Glutamatergic neuron (in vitro differentiated cells): Measurements from ENCODE around the gene TIMM10. TPM values are rescaled to one million over a fixed set of nuclear protein-coding genes. Genes with fewer than 3 reads are reported as not detected.

ENCODE experiments used
- DNase-seq: peaks from one replicate; pipeline ENCODE4 v3.0.0; 2022
- H3K27ac Mint-ChIP-seq: one replicate; pipeline ENCODE4 v1.8.0; 2020; ENCODE audit warnings: mild to moderate bottlenecking, mixed read lengths, inconsistent platforms; ENCODE audit not compliant: unreplicated experiment
- H3K27me3 Mint-ChIP-seq: one replicate; pipeline ENCODE4 v1.8.0; 2020; ENCODE audit warnings: mild to moderate bottlenecking, moderate library complexity, mixed read lengths, inconsistent platforms; ENCODE audit not compliant: unreplicated experiment
- H3K36me3 Mint-ChIP-seq: one replicate; pipeline ENCODE4 v1.8.0; 2020; ENCODE audit warnings: mild to moderate bottlenecking, mixed read lengths, inconsistent platforms; ENCODE audit not compliant: unreplicated experiment
- H3K4me1 Mint-ChIP-seq: one replicate; pipeline ENCODE4 v1.8.0; 2020; ENCODE audit warnings: mild to moderate bottlenecking, low read depth, mixed read lengths, inconsistent platforms; ENCODE audit not compliant: unreplicated experiment
- H3K4me3 Mint-ChIP-seq: one replicate; pipeline ENCODE4 v1.8.0; 2020; ENCODE audit warnings: mild to moderate bottlenecking, mixed read lengths, inconsistent platforms; ENCODE audit not compliant: unreplicated experiment
- H3K9me3 Mint-ChIP-seq: one replicate; pipeline ENCODE4 v1.8.0; 2020; ENCODE audit warnings: mild to moderate bottlenecking, moderate library complexity, mixed read lengths, inconsistent platforms; ENCODE audit not compliant: unreplicated experiment
- total RNA-seq: library from RNA; stranded (reverse); fragmentation: NEBNext Ultra II Directional; extraction: Animal tissue kit (Norgen Biotek cat#: 25700); gene quantifications from one replicate; pipeline ENCODE4 v1.2.1, GENCODE V29; 2021; ENCODE audit not compliant: unreplicated experiment
- TF ChIP-seq, protein P1 (sequence below): fragments of 200-600 bp; sonication (generic); IDR thresholded peaks from one replicate; pipeline ENCODE4 v1.5.0; 2021; ENCODE audit not compliant: partially characterized antibody, unreplicated experiment

Gene TIMM10
- total RNA-seq, 1 donor from 2014 or later: 51.2 TPM

- no peak overlapping the region for H3K27ac Mint-ChIP-seq
- DNase-seq: no peak
- peaks cover 2% of the 10 kb centered on the region for H3K27me3 Mint-ChIP-seq
- no peak overlapping the region for H3K4me3 Mint-ChIP-seq
- TF ChIP-seq, protein P1, sequence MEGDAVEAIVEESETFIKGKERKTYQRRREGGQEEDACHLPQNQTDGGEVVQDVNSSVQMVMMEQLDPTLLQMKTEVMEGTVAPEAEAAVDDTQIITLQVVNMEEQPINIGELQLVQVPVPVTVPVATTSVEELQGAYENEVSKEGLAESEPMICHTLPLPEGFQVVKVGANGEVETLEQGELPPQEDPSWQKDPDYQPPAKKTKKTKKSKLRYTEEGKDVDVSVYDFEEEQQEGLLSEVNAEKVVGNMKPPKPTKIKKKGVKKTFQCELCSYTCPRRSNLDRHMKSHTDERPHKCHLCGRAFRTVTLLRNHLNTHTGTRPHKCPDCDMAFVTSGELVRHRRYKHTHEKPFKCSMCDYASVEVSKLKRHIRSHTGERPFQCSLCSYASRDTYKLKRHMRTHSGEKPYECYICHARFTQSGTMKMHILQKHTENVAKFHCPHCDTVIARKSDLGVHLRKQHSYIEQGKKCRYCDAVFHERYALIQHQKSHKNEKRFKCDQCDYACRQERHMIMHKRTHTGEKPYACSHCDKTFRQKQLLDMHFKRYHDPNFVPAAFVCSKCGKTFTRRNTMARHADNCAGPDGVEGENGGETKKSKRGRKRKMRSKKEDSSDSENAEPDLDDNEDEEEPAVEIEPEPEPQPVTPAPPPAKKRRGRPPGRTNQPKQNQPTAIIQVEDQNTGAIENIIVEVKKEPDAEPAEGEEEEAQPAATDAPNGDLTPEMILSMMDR: no peak
- H3K4me1 Mint-ChIP-seq: no peaks in the 10 kb centered on the region
- no peaks in the 10 kb centered on the region for H3K36me3 Mint-ChIP-seq
- peaks cover 7% of the 10 kb centered on the region for H3K9me3 Mint-ChIP-seq
Observed at GRCh38 chr11:57544566-57544965, 14.0 kb upstream of the TIMM10 start.

GRCh38 chr11:57543593-57543992 is 13.0 kb upstream of the TIMM10 start:
- H3K9me3 Mint-ChIP-seq: peaks cover 7% of the 10 kb centered on the region
- no peak overlapping the region for H3K4me3 Mint-ChIP-seq
- H3K27ac Mint-ChIP-seq: no peak overlapping the region
- DNase-seq: no peak
- TF ChIP-seq, protein P1: no peak
- peaks cover 2% of the 10 kb centered on the region for H3K27me3 Mint-ChIP-seq
- H3K4me1 Mint-ChIP-seq: no peaks in the 10 kb centered on the region
- H3K36me3 Mint-ChIP-seq: no peaks in the 10 kb centered on the region

DNA sequence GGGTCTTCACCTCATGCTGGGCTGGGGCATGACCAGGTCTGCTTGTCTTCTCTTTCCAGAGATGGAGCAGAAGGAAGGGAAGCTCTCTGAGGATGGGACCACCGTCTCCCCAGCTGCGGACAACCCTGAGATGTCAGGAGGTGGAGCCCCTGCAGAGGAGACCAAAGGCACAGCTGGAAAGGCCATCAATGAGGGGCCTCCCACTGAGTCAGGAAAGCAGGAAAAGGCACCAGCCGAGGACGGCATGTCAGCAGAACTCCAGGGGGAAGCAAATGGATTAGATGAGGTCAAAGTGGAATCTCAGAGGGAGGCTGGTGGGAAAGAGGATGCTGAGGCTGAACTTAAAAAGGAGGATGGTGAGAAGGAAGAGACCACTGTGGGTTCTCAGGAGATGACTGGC is 12.0 kb upstream of the TIMM10 start:
- TF ChIP-seq, protein P1: no peak
- DNase-seq: no peak
- no peaks in the 10 kb centered on the region for H3K4me1 Mint-ChIP-seq
- peaks cover 5% of the 10 kb centered on the region for H3K27me3 Mint-ChIP-seq
- H3K27ac Mint-ChIP-seq: no peak overlapping the region
- H3K36me3 Mint-ChIP-seq: no peaks in the 10 kb centered on the region
- H3K9me3 Mint-ChIP-seq: peaks cover 7% of the 10 kb centered on the region
- peak overlapping the region; percentile 7 for H3K4me3 Mint-ChIP-seq

DNA sequence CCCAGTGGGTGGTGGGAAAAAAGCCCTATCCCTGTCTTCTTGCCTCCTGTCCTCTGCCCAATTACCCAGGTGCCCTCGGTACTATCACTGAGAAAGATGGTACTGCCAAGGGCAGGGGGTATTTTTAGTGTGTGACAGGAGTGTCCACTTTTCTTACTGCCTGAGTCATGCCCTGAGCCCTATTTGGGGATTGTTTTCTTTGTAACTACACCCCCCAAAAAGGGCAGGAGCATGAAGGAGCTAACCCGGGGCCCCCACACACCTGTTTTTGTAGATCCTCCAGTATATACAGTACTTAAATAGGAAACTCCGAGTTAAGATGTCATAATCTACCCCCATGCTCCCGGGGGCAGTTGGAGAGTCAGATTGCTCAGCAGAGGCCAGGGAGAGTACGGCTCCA is 10.6 kb upstream of the TIMM10 start:
- no peak for DNase-seq
- Mint-ChIP-seq H3K9me3 (peaks cover 5% of the 10 kb centered on the region), H3K27me3 (peaks cover 5% of the 10 kb centered on the region), H3K4me1 (peaks cover 3% of the 10 kb centered on the region), H3K36me3 (peaks cover under 1% of the 10 kb centered on the region), H3K4me3 (no peak overlapping the region), H3K27ac (no peak overlapping the region)
- TF ChIP-seq, protein P1: no peak

GRCh38 chr11:57539342-57539741 is 8.8 kb upstream of the TIMM10 start:
- TF ChIP-seq, protein P1: no peak
- Mint-ChIP-seq H3K4me3 (no peak overlapping the region), H3K36me3 (peaks cover 8% of the 10 kb centered on the region), H3K27ac (no peak overlapping the region), H3K9me3 (peaks cover 5% of the 10 kb centered on the region), H3K4me1 (peaks cover 3% of the 10 kb centered on the region), H3K27me3 (peaks cover 5% of the 10 kb centered on the region)
- no peak for DNase-seq
